Inflammatory macrophage (primary cell): ENCODE data around the gene MYOG.

ENCODE experiments used
- DNase-seq, 2 donors: peaks; one replicate each; pipeline ENCODE4 v3.0.0-alpha.2; 2020 to 2022
- total RNA-seq, 18 experiments: gene quantifications; one replicate each; lab custom pipeline; 2026; ENCODE audit warnings: mixed read lengths in 6 of 18, inconsistent platforms in 2 of 18; lab: John Stamatoyannopoulos, UW

Gene MYOG
- total RNA-seq, result 0 to 0.06 (median 0) reads per million in 18 experiments

DNA sequence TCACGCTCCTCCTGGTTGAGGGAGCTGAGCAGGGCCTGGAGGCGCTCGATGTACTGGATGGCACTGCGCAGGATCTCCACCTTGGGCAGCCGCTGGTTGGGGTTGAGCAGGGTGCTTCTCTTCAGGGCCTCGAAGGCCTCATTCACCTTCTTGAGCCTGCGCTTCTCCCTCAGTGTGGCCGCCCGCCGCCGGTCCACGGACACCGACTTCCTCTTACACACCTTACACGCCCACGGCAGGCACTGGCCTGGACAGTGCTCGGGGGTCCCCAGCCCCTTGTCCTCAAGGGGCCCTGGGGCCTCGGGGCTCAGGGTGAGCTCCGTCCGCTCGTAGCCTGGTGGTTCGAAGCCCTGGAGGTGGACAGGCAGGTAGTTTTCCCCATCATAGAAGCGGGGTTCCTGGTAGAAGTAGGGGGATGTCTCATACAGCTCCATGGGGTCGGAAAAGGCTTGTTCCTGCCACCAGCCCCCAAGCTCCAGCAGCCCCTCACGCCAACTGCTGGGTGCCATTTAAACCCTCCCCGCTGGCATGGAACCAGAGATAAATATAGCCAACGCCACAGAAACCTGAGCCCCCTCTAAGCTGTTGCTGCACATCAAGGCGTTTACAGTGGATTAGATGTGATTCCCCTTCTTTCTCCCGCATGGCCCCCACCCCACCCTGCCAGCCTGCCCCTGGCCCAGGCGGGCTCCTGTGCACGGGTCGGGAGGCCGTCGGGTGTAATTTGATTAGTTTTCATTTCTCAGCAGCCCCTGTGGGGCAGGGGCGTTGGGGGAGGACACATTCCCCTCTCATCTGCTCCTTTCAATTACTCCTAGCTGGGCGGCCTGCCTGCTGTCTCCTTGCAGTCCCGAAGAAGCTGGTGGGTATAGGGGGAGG lies at the start of gene MYOG:
TSS of gene MYOG (minus strand) at position 485 of the 879 bp plus-strand sequence. CDS start at position 434, 51 bp downstream.
- no peak for DNase-seq

DNA sequence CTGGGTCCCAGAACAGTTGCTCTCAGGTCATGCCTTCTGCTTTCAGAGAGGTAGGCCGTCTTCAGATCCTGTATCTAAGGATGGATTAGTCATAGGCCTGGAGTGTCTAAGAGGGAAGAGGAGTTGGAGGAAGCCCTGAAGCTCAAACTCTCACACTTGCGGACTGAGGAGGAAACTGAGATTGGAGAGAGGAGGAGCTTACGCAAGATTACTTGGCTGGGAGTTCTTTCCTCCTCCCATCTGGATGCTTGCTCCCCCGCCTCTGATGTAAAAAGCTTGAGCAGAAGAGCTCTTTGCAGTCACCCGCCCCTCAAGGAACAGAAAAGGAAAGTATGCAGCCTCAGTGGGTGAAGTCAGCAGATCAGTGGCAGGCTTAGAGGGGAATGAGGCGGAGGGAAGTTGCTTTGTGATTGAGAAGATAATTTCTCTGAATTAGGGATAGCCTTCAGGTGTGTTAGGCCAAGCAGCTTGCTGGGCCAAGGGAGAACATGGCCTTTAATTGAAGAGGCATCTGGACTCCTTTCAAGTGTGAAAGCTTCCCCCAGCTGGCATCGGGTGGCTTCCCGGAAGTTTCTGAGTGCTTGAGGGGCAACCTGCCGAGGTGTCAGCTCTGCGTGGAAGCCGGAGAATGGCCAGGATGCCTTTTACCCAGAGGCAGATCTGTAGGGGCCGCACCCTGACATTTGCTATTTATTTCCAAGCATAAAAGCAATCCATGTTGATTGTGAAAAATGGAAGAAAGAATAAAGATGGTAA lies 48.3 kb upstream of the MYOG start:
- DNase-seq, result peak; percentile 81 to 91

DNA sequence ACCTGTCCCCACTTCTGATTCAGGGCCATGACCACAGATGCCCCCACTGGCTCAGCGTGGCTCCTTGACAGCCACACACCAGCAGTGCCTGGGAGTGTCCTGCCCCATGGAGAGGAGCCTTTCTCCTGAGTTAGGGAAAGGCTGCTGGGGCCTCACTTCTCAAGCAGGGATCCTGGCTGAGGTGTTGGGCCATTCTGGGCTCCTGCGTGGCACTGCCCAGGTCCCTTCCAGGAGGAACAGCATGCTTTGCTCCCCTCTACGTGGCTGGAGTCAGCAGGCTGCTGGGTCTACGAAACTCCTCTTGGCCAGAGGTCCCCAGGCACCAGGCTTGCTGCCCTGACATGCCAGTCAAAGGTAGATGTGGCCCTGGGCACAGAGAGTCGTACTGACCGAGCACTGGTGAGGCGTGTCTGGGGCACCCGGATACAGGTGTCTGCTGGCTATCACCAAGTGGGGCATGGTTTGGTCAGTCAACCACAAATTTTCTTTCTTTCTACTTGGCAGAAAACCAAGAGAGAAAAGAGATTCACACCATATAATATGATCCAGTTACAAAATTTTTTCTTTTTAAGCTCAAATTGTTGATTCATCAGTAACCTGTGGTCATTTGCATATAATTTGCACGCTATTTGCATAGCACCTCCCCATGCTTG lies 45.9 kb upstream of the MYOG start:
- DNase-seq, result no peak

DNA sequence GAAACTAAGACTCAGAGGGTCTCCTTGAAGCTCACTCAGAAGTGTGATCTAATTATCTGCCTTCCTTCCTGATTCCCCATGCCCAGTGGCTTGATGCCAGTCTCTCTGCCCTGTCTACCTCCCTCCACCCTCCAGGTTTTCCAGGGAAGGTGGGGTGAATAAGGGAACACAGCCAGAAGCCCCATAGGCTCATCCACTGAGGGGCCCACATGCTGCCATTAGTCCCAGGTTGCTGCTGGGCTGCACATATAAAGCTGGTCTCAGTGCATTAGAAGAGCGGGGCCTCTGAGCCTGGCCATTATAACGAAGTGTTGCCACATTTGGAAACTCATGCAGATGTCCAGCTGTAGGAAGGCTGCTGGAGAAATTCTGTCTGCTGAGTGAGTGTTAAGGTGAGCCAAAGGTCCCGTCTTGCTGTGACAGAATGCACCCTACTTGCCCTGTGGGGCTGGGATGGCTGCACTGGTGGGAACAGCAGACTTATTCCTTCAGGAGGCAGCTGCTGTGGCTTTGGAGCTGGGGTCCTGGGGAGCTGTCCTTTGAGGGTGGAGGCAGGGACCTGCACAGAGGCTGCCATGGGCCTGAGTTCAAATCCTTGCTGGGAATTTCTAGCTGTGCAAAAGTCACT lies 44.7 kb upstream of the MYOG start:
- DNase-seq, result no peak

DNA sequence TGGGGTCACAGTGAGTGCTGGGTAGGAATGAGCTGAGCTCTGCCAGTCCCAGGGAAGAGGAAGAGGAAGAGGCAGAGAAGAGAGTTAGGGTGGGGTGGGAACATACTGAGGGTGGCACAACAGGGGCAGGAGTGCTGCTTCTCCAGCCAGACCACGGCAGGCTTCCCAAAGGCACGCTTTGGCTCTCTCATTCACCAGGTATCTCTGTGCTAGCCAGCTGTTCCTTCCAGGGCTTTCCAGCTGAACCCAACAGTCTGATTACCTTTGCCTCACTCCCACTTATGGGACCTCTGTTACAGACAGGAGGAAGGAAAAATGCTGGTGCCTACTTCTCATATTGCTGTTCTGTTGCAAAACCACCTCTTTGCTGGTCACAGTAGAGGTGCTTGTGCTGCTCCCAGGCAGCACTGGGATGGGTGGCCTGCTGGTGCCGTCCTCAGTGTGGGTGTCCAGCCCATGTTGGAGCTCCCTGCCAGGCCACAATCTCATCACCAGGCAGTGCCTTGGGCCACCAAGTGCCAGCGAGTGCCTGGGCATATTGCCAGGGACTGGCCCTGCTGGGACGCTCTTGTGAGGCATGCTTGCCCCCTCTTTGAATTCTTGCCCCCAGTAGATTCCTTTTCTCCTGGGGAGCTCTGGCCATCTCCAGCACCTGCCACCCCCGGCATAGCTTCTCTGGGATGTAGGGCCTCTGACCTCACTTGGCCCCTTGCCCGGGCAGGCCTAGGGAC lies 43.9 kb upstream of the MYOG start:
- peak; percentile 43 to 52 for DNase-seq

DNA sequence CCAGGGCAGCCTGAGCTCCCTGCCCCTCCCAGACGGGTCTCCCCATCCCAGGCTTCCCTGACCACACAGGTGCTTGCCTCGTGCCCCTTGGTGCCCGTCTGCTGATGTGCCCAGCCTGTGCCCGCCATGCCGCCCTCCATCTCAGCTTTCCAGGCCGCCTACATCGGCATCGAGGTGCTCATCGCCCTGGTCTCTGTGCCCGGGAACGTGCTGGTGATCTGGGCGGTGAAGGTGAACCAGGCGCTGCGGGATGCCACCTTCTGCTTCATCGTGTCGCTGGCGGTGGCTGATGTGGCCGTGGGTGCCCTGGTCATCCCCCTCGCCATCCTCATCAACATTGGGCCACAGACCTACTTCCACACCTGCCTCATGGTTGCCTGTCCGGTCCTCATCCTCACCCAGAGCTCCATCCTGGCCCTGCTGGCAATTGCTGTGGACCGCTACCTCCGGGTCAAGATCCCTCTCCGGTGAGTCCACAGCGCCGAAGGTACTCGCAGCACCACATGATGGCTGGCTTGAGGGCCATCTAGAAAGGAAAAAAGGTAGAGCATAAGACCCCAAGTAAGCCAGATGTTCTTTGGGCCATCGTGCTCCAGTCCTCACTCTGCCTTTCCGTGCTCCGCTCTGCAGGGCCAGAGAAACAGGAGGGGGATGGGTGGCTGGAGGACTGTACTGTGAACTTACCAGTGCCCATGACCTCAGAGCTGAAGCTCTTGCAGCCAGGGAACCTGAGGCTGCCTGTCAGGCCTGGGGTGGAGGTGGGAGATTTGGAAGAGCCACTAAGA lies 43.1 kb upstream of the MYOG start:
- no peak for DNase-seq

DNA sequence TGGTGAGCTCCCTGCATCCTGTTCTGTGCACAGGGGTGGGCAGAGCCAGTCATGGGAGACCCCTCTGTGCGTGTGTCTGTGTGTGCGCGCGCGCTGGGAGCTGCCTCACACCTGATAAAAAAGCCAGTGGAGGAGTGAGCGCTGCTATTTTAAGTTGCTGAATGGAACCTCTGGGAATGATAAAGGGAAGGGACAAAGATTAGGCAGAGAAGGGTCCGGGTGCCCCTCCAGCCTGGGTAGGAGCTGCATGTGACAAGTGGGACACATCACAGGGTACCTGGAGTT lies 42.6 kb upstream of the MYOG start:
- DNase-seq, result no peak

DNA sequence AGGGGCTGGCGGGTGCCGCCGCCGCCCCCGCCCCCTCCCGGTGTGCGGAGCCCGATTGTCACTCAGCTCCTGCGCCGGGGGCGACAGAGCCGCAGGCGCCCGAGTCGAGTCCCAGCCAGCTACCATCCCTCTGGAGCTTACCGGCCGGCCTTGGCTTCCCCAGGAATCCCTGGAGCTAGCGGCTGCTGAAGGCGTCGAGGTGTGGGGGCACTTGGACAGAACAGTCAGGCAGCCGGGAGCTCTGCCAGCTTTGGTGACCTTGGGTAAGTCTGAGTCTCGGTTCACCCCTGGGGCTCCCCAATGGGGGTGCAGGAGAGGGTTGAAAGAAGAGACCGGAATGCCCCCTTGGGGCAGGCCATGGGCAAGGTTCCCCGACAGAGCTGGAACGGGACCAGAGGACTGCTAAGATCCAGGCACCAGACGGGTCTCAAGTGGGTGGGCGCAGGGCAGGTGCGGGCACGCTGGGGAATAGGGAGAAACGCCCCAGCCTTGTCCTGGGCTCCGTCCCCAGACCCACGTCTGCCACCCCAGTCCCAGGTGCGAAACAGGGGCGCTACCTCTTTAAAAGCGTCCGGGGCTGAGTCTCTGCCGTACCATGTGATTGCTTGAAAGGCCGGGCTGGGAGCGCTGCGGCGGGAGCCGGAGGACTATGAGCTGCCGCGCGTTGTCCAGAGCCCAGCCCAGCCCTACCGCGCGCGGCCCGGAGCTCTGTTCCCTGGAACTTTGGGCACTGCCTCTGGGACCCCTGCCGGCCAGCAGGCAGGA lies 42.0 kb upstream of the MYOG start, which contains the start of gene ADORA1:
TSS of gene ADORA1 (plus strand) at position 61 of the 765 bp plus-strand sequence. CDS start 1,116 bp downstream, outside the sequence.
- DNase-seq, result peak; percentile 23 to 48

DNA sequence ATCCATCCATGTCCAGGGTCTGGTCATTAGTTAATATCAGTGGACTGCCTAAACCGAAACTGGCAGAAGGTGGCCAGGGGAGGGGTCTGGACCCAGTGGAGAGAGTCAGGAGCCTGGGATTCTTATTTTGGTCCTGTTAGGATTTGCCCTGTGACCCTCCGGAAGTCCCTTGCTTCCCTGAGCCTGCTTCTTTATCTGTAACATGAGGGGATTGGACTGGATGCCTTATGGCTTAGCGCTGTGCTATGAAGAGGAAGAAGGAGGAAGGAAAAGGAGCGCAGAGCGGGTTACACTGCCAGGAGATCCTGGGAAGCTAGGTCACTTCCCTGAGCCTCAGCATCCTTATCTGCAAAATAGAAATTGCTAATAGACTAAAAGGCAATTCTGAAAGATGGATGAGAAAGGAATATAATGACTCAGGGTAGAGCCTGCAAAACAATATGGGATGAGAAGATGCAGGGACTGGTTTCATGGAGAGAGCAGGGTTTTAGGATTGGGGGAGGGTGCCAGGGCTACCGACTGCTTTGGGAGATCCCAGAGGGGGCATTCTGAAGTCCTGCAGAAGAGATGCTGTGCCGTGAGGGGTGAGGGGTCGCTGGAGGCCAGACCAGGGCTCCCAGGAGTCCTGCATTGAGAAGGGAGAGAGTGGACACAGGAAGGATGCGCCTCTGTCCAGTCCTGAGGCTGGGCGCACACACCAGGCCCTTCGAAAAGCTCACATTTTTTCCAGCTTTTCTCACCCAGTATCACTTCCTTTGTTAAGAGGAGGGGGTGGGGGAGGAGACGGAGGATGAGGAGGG lies 41.3 kb upstream of the MYOG start:
- no peak for DNase-seq

DNA sequence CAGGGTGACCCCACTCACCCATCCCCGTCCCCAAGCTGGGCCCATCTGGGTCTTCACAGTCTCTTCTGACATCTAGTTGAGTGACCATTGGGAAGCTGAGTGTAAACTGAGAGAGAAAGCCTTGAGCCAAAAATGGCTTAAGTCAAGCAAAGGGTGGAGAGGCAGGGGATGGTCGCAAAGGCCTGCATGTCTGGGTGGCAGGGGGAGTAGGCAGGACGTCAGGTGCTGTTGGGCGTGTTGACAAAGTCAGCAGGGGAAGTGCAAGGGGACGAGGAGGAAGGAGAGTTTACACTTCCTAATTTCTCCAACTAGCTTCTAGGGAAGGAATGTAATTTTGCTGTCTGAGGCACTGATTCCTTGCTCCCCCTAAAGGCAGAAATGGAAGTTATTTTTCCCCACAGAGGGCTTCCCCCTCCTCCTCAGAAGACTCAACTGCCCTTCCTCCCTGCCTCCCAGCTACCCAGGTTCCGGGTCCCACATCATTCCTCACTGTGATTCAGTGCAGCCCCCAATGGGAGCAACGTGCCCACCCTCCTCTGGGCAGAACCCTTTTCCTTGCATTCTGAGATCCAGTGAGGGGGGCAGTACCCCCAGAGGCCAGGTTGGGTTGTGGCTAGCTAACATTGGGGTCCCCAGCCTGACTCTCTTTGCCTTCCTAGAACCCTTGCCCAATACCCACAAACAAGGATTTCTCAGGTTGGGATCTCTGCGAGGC lies 40.5 kb upstream of the MYOG start:
- peak; percentile 71 to 78 for DNase-seq

DNA sequence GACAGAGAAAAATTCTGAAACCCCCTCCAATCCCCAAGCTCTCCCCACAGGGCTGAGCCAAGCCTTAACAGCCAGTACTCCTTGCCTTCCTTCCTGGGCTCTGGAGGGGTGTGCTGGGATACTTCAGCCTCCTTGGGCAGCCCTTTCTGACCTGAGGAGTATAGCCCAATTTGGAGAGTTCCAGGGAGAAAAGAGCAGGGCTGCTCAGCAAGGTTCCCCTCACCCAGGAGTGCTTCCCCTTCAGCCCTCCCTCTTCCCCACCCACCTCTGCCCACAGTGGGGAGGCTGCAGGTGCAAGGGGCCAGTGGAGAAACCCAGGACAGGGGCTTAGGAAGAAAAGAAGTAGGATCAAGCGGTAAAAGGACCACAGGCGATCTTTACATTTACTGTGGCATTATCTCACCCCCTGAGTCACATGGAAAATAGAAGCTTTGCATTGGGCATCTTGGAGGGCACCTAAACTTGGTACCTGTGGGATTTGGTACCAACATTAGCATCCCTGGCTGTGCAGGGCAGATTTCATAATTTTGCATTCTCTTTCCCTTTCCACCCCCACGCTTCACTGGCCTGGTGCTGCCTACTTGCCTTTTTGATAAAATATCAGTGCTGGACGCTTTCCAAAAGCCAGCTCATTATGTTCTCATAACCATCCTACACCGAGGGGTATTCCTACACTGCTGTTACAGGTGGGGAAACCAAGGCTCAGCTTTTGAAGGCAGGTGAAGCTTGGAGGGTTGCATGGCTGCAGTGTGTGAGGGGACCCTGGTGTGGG lies 38.9 kb upstream of the MYOG start:
- no peak for DNase-seq

DNA sequence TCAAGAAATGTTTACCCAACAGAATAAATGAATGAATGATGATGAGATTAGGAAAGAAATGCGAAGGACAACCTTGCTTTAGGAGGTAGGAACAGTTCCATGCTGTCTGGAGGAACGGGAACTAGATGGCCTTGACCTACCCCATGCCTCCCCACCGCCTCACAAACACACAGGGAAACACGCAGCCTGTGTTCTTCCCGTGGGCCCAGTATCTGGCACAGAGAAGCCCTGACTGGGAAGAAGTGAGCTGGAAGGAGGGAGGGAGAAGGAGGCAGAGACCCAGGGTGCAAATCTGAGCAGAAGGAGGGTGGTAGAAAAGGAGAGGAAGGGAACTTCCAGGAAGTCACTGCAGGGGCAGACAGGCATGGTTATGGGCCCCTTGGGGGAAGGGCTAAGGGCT lies 38.2 kb upstream of the MYOG start:
- no peak for DNase-seq

DNA sequence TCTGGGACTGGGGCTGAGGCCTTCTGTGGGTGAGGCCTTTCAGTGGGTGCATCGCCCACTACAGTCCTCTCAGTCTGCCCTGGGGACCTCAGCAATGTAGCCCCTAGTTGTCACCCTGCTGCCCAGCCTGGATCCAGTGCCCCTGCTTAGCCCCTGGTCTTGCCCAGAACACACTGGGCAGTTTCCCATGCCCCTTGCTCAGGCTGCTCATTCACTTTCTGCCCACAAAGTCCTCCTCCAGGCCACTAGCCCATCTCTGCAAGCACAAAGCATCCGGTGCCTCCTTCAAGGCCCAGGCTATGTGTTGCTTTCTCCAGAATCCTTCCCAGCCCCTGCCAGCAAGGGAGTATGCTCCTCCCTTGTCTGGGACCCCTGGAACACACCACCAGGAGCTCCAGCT lies 36.3 kb upstream of the MYOG start:
- DNase-seq, result no peak

DNA sequence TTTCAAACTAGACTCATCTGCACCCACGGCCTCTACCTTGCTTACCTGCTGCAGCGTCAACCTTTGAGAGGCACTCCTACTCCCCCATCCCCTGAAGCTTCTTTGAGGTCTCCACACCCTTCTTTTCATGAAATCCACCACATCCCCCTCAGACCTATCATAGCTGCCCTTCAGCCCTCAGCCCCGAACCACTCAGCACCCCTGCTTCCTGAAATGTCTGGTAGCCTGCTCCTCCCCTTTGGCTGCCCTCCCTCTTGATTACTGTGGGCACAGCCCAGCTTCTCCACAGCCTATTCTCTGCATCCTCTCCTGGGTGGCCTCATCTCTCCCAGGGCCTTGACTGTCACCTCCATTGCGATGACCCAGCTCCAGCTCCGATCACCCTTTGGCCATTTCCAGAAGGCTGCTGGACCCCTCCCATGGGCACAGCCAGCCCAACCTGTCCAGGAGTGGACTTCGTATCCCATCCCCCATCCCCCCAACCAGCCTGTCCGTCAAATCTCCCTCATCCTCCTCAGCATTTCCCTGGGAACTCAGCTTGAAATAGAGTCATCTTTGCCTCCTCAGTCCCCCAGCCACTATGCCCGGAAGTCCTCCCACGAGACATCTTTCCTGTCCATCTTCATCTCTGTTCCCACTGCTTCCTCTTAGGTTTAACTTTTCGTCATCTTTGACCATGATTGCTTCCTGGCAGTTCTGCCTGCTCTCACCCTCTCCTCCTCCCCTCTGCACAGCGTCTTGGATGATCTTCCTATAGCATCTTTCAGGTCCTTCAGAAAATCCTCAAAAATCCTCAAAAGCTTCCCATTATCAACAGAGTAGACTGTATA lies 35.6 kb upstream of the MYOG start:
- DNase-seq, result peak; percentile 46 to 55

DNA sequence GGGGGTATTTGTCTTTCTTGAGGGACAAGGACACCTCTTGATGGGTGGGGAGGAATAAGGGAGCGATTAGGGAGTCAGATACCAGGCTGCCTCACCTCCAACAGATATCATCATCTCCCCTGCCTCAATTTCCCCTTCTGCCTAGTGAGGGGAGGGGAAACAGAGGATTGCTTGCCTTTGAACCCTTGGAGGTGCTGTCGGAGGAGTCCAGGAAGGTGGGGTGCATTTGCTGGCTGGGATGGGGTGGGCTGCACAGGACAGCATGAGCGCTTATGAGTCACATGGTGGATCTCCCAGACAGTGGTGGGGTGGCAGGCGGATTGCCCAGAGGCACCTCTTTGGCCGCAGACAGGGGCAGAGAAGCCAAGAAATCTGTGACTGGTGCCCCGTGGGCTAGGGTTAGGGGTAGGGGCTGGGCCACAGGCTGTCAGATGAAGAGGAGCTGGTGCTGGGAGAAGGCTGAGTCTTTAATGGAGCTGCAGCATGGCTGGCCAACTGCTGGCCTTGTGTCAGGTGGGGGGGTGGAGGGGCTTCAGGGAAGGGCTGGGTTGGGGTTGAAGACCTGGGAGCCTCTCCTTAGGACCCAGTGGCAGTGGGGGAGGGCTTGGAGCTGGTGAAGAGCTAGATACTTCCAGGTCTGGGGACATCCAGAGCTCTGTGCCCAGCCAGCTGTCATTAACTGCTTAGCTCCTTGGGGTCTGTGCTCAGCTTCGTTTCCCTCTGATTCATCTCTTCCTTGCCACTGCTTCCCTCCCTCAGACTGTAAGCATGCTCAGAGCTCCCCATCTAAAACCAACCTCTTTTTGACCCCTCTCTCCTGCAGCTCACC lies 34.7 kb upstream of the MYOG start:
- DNase-seq, result no peak
